AG10803 (cell line): ENCODE results near the gene PLD4.
A peak's percentile ranks its signal among the peaks of the same experiment; 100 is the strongest.

Experiments used
- DNase-seq: peaks from one replicate; pipeline ENCODE4 v3.0.0; 2010; ENCODE audit warnings: low read depth
- H3K4me3 ChIP-seq: 2 replicates; pipeline ENCODE4 v1.5.1; 2011; ENCODE audit warnings: mild to moderate bottlenecking, low read length, control low read depth
- TF ChIP-seq, protein P1 (sequence below): conservative IDR thresholded peaks from 2 replicates; pipeline ENCODE4 v1.5.1; 2011; ENCODE audit warnings: mild to moderate bottlenecking, low read length, control low read depth, inconsistent platforms

The PLD4 gene

DNA sequence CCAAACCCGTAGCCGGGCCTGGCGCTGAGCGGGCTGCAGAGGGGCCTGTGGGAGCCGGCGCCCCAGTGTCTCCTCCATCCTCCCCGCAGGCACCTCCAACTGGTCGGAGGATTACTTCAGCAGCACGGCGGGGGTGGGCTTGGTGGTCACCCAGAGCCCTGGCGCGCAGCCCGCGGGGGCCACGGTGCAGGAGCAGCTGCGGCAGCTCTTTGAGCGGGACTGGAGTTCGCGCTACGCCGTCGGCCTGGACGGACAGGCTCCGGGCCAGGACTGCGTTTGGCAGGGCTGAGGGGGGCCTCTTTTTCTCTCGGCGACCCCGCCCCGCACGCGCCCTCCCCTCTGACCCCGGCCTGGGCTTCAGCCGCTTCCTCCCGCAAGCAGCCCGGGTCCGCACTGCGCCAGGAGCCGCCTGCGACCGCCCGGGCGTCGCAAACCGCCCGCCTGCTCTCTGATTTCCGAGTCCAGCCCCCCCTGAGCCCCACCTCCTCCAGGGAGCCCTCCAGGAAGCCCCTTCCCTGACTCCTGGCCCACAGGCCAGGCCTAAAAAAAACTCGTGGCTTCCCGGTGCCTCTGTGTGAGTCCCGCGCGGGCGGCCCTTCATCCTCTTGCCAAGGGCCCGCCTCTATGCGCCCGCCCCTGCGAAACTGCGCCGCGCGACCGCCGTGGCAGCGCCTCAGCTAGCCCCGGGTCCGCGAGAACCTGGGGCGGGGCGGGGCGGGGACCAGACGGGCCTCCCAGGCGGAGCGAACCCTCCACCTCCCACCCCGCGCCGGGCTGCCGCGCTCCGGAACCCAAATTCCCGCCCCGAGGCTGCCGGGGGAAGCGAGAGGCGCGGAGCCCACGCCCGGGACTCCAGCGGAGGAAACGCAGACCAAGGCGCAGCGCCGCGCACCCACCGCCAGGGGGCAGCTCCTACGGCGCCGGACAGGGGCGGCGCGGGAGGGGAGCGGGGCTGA lies 8.3 kb downstream of the PLD4 start:
- H3K4me3 ChIP-seq, result peak overlapping the region; percentile 58
- TF ChIP-seq, protein P1, sequence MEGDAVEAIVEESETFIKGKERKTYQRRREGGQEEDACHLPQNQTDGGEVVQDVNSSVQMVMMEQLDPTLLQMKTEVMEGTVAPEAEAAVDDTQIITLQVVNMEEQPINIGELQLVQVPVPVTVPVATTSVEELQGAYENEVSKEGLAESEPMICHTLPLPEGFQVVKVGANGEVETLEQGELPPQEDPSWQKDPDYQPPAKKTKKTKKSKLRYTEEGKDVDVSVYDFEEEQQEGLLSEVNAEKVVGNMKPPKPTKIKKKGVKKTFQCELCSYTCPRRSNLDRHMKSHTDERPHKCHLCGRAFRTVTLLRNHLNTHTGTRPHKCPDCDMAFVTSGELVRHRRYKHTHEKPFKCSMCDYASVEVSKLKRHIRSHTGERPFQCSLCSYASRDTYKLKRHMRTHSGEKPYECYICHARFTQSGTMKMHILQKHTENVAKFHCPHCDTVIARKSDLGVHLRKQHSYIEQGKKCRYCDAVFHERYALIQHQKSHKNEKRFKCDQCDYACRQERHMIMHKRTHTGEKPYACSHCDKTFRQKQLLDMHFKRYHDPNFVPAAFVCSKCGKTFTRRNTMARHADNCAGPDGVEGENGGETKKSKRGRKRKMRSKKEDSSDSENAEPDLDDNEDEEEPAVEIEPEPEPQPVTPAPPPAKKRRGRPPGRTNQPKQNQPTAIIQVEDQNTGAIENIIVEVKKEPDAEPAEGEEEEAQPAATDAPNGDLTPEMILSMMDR, result peak; percentile 52; the same call in 1 of the 2 replicates
- DNase-seq, result peak; percentile 82

DNA sequence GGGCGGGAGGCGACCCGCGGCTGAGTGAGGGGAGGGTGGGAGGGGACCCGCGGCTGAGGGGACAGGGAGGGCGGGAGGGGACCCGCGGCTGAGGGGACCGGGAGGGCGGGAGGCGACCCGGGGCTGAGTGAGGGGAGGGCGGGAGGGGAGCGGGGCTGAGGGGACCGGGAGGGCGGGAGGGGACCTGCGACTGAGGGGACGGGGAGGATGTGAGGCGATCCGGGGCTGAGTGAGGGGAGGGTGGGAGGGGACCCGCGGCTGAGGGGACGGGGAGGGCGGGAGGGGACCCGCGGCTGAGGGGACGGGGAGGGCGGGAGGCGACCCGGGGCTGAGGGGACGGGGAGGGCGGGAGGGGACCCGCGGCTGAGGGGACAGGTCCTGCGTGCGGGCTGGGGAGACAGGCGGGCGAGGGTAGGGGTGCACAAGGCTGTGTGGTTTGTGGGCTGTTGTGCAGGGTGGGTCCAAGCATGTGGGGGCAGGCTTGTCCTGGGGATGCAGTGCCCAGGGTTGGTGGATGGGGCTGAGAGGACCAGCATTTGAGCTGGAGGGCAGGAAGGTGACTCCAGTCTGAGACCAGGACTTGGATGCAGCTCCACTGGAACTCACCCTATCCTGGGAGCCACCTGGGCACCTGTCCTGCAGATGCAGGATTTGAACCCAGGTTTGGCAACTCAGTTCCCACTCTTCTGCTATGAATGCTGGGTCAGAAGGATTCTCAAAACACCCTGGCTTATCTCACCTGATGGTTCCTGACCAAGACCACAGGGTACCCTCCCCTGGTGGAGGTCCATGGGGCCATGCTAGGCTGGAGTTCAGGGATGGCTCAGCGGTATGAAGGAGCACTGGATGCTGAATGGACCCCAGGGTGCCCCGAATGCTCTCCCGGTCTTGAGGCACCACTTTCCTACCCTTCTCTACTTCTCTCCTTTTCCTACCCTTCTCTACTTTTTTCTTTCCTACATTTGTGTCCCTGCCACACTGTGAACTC lies 9.4 kb downstream of the PLD4 start:
- TF ChIP-seq, protein P1, result no peak
- no peak for DNase-seq
- H3K4me3 ChIP-seq, result no peak overlapping the region

DNA sequence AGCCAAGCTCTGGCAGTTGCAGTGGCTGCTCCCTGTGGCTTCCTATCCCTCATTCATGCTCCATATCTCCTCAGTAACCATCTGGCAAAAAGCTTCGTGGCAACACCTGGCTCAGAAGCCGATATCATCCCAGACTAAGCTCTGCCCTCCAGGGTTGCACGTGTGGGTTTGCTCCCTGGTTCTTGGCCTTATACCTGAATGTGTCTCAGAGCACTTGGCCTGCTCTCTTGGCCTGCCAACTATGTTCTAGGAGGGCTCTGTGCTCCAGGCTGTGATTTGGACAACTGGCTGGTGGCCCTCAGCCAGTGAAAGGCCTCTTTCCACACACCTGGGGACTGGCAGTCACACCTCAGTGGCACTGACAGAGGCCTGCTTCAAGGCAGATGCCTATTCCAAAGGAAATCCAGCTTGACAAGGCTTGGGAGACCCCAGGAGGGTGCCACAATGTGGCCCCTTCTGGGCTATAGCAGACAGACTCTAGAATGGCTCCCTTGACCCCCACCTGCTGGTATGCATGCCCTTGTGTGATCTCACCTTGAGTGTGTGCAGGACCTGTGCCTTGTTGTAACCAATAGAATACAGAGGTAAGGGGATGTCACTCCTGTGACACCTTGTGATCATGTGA lies 10.5 kb downstream of the PLD4 start:
- H3K4me3 ChIP-seq, result no peak overlapping the region
- DNase-seq, result no peak
- TF ChIP-seq, protein P1, result no peak

DNA sequence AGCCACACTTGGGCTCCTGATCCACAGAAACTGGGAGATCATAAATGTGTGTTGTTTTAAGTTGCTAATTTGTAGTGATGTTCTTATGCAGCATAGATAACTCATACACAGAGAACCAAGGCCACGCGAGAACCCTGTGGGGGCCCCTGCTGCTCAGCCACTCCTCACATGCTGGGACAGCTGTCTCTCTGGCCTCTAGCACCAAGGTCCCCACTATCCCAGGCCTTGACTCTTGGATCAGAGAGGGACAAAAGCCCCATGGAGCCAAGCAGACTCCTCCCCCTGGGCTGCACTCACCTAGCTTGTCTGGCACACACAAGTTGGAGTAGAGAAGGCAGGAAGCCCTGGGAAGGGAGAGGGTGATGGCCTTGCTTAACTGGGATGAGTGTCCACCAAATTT lies 11.3 kb downstream of the PLD4 start:
- no peak for DNase-seq
- H3K4me3 ChIP-seq, result no peak overlapping the region
- TF ChIP-seq, protein P1, result no peak

DNA sequence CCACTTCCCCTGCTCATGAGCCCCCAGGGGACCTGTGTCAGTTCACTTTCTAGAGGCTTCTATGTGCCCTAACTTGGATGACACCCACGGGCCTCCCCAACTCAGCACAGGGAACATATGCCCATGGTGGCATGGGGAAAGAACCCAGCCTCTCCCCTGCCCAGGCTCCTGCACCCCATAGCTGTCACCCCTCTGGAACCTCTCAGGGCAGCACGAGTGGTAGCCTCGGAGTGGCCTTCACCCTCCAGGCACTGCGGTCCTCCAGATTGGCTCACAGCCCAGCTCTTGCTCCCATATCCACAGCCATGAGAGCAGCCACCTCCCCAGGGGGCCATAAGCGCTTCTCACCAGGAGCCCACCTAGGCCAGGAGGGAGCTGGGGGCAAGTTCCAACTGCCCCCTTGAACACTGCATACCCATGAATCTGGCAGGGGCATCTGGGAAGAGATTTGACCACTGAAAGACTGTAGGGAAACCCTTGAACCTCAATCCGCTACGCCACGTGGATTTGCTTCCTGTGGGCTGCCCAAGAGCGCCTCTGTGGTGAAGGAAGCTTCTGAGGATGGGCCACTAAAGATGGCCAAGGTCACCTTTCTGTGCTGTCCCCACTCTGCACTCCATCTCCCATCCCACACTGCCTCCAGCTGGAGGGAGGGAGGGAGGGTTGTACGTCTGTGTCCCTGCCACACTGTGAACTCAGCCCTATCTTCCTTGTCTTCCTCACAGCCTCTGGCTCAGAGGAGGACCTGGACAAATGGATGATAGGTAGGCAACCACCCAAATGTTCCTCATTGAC lies 11.9 kb downstream of the PLD4 start:
- DNase-seq, result no peak
- H3K4me3 ChIP-seq, result no peak overlapping the region
- TF ChIP-seq, protein P1, result no peak

DNA sequence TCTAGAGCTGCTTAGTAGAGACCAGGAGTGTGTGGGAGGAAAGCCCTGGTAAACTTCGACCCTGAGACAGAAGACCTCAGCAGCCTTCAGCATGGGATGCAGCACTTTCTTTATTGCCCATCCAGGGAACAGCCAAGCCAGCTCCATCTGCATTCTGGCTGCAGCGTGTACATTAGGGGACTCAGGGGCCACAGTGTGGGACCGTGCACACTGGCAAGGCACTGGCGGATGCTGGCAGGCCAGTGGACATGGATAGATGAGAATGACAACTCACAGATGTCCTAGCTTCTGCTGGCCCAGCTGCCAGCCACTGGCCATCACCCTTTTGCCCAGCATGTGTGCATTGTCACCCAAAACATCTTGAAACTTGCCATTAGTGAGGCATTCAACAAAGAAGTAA lies 12.5 kb downstream of the PLD4 start:
- no peak for DNase-seq
- H3K4me3 ChIP-seq, result no peak overlapping the region
- TF ChIP-seq, protein P1, result no peak
